WTC11 (cell line): ENCODE results near the gene CIRBP.

ENCODE experiments used
- CREB1 ChIP-seq: sonication (generic); formaldehyde crosslinking; IDR thresholded peaks from 2 replicates; pipeline ENCODE4 v1.8.0; 2023; ENCODE audit warnings: mild to moderate bottlenecking, missing genetic modification reagents
- CTCF ChIP-seq: fragments of 200-600 bp; IDR thresholded peaks from 2 replicates; pipeline ENCODE4 v1.8.0; 2022; ENCODE audit warnings: antibody characterized with exemption
- FOXJ3 ChIP-seq: sonication (generic); formaldehyde crosslinking; IDR thresholded peaks from 2 replicates; pipeline ENCODE4 v1.9.0; 2021; ENCODE audit warnings: missing genetic modification reagents, mild to moderate bottlenecking, borderline replicate concordance
- FOXK1 ChIP-seq: sonication (generic); formaldehyde crosslinking; IDR thresholded peaks from 2 replicates; pipeline ENCODE4 v1.8.0; 2022; ENCODE audit warnings: mild to moderate bottlenecking, moderate library complexity, missing genetic modification reagents
- GRHL2 ChIP-seq: fragments of 250-450 bp; sonication (Bioruptor Pico); IDR thresholded peaks from 2 replicates; pipeline ENCODE4 v1.8.0; 2022; ENCODE audit warnings: mild to moderate bottlenecking, moderate library complexity; ENCODE audit not compliant: insufficient replicate concordance, severe bottlenecking
- HMGXB4 ChIP-seq: sonication (generic); formaldehyde crosslinking; IDR thresholded peaks from 2 replicates; pipeline ENCODE4 v1.8.1; 2023; ENCODE audit warnings: mild to moderate bottlenecking, moderate library complexity, missing genetic modification reagents
- JAZF1 ChIP-seq: fragments of 250-450 bp; sonication (Bioruptor Pico); IDR thresholded peaks from 2 replicates; pipeline ENCODE4 v1.9.0; 2021; ENCODE audit warnings: moderate library complexity, mild to moderate bottlenecking, inconsistent platforms
- NR2C2 ChIP-seq: sonication (generic); formaldehyde crosslinking; IDR thresholded peaks from 2 replicates; pipeline ENCODE4 v1.8.0; 2022; ENCODE audit warnings: mild to moderate bottlenecking, missing genetic modification reagents
- PRDM15 ChIP-seq: sonication (generic); formaldehyde crosslinking; IDR thresholded peaks from 2 replicates; pipeline ENCODE4 v1.8.0; 2022; ENCODE audit warnings: missing genetic modification reagents
- TEAD4 ChIP-seq: sonication (generic); formaldehyde crosslinking; IDR thresholded peaks from 2 replicates; pipeline ENCODE4 v1.8.0; 2022; ENCODE audit warnings: mild to moderate bottlenecking, missing genetic modification reagents
- USF2 ChIP-seq: sonication (generic); formaldehyde crosslinking; IDR thresholded peaks from 2 replicates; pipeline ENCODE4 v1.8.1; 2023; ENCODE audit warnings: mild to moderate bottlenecking, missing genetic modification reagents, moderate library complexity
- ZNF281 ChIP-seq: sonication (generic); formaldehyde crosslinking; IDR thresholded peaks from 2 replicates; pipeline ENCODE4 v1.8.0; 2023; ENCODE audit warnings: mild to moderate bottlenecking, missing genetic modification reagents
- ZNF423 ChIP-seq: fragments of 250-450 bp; sonication (Bioruptor Pico); IDR thresholded peaks from 2 replicates; pipeline ENCODE4 v2.1.2; 2022; ENCODE audit warnings: mild to moderate bottlenecking, moderate library complexity

GRCh38 chr19:1284979-1285736 lies 16.0 kb downstream of the CIRBP start:
- TF ChIP-seq FOXK1, result no peak
- TF ChIP-seq GRHL2, result no peak
- no peak for TF ChIP-seq FOXJ3 (CRISPR knock-in tag)
- TF ChIP-seq ZNF281 (CRISPR knock-in tag), result no peak
- no peak for TF ChIP-seq CTCF
- no peak for TF ChIP-seq CREB1 (CRISPR knock-in tag)
- TF ChIP-seq HMGXB4 (CRISPR knock-in tag), result peak; percentile 37; the same call in 1 of the 2 replicates
- no peak for TF ChIP-seq USF2 (CRISPR knock-in tag)
- TF ChIP-seq NR2C2 (CRISPR knock-in tag), result no peak
- no peak for TF ChIP-seq PRDM15
- TF ChIP-seq TEAD4 (CRISPR knock-in tag), result no peak
- no peak for TF ChIP-seq ZNF423 (CRISPR knock-in tag)
- no peak for TF ChIP-seq JAZF1
